Ishikawa (cell line): ENCODE results near the gene WDR54.

Experiments used
- CEBPB ChIP-seq: IDR thresholded peaks from 2 replicates; pipeline ENCODE4 v1.6.1; 2012
- EGR1 ChIP-seq: IDR thresholded peaks from 2 replicates; pipeline ENCODE4 v1.6.1; 2012
- EP300 ChIP-seq: IDR thresholded peaks from 2 replicates; pipeline ENCODE4 v1.6.1; 2012; ENCODE audit warnings: borderline replicate concordance
- FOXM1 ChIP-seq: IDR thresholded peaks from 2 replicates; pipeline ENCODE4 v1.6.1; 2012; ENCODE audit warnings: low read depth, borderline replicate concordance
- MAX ChIP-seq: IDR thresholded peaks from 2 replicates; pipeline ENCODE4 v1.6.1; 2012
- NFIC ChIP-seq: IDR thresholded peaks from 2 replicates; pipeline ENCODE4 v1.6.1; 2012
- RAD21 ChIP-seq: IDR thresholded peaks from 2 replicates; pipeline ENCODE4 v1.6.1; 2012; ENCODE audit warnings: low read depth
- TAF1 ChIP-seq: IDR thresholded peaks from 2 replicates; pipeline ENCODE4 v1.6.1; 2012; ENCODE audit warnings: low read depth, mild to moderate bottlenecking
- TCF12 ChIP-seq: IDR thresholded peaks from 2 replicates; pipeline ENCODE4 v1.6.1; 2012; ENCODE audit warnings: low read depth
- TEAD4 ChIP-seq: IDR thresholded peaks from 2 replicates; pipeline ENCODE4 v1.6.1; 2012
- YY1 ChIP-seq: IDR thresholded peaks from 2 replicates; pipeline ENCODE4 v1.6.1; 2012; ENCODE audit warnings: low read depth
- TF ChIP-seq, protein P1 (sequence below): IDR thresholded peaks from 2 replicates; pipeline ENCODE4 v1.6.1; 2012; ENCODE audit warnings: low read depth, mild to moderate bottlenecking

- TF ChIP-seq TAF1 (no peak), YY1 (no peak), EP300 (no peak), CEBPB (no peak), EGR1 (no peak), RAD21 (no peak), MAX (no peak), TCF12 (no peak), NFIC (no peak), FOXM1 (no peak), TEAD4 (no peak)
- TF ChIP-seq, protein P1, sequence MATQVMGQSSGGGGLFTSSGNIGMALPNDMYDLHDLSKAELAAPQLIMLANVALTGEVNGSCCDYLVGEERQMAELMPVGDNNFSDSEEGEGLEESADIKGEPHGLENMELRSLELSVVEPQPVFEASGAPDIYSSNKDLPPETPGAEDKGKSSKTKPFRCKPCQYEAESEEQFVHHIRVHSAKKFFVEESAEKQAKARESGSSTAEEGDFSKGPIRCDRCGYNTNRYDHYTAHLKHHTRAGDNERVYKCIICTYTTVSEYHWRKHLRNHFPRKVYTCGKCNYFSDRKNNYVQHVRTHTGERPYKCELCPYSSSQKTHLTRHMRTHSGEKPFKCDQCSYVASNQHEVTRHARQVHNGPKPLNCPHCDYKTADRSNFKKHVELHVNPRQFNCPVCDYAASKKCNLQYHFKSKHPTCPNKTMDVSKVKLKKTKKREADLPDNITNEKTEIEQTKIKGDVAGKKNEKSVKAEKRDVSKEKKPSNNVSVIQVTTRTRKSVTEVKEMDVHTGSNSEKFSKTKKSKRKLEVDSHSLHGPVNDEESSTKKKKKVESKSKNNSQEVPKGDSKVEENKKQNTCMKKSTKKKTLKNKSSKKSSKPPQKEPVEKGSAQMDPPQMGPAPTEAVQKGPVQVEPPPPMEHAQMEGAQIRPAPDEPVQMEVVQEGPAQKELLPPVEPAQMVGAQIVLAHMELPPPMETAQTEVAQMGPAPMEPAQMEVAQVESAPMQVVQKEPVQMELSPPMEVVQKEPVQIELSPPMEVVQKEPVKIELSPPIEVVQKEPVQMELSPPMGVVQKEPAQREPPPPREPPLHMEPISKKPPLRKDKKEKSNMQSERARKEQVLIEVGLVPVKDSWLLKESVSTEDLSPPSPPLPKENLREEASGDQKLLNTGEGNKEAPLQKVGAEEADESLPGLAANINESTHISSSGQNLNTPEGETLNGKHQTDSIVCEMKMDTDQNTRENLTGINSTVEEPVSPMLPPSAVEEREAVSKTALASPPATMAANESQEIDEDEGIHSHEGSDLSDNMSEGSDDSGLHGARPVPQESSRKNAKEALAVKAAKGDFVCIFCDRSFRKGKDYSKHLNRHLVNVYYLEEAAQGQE, result no peak
Measured at GRCh38 chr2:74378007-74378406, 43.5 kb upstream of the WDR54 start.
